PC-3 (cell line): ENCODE data around the gene ACP4. TPM values are rescaled to one million over a fixed set of nuclear protein-coding genes. Genes with fewer than 3 reads are reported as not detected.

ENCODE experiments used
- ATAC-seq: fragments of 200-7000 bp; cut with Tn5 transposase; 2 replicates; pipeline ENCODE4 v1.9.1; 2020; ENCODE audit warnings: mild to moderate bottlenecking, moderate library complexity
- BruUV-seq: library from RNA; stranded (reverse); fragments of 400-500 nt; replicated peaks from 2 replicates; lab custom pipeline; 2021; lab: Mats Ljungman, UMichigan
- CTCF ChIA-PET: fragments of 300-600 bp; sonication (Branson Sonifier 250); formaldehyde crosslinking; loops from one replicate; lab custom pipeline; 2022; ENCODE audit warnings: antibody characterized with exemption; lab: Charles Lee
- POLR2A ChIA-PET: fragments of 300-600 bp; sonication (Branson Sonifier 250); formaldehyde crosslinking; loops from one replicate; lab custom pipeline; 2022; ENCODE audit warnings: antibody characterized with exemption; ENCODE audit not compliant: unreplicated experiment; lab: Charles Lee
- DNase-seq: peaks from one replicate; pipeline ENCODE4 v3.0.0-alpha.2; 2015
- H2AFZ ChIP-seq: fragments of 300-600 bp; sonication (generic); 2 replicates; pipeline ENCODE4 v1.6.0; 2016; ENCODE audit warnings: antibody characterized with exemption, low read length
- H3F3A ChIP-seq: fragments of 300-600 bp; sonication (generic); one replicate; pipeline ENCODE4 v1.6.0; 2017; ENCODE audit warnings: antibody characterized with exemption, low read length, control low read depth, mild to moderate bottlenecking; ENCODE audit not compliant: unreplicated experiment
- H3K27ac ChIP-seq: fragments of 300-600 bp; sonication (generic); 2 replicates; pipeline ENCODE4 v1.5.1; 2016; ENCODE audit warnings: mild to moderate bottlenecking, low read length
- H3K27me3 ChIP-seq: fragments of 300-600 bp; sonication (generic); 2 replicates; pipeline ENCODE4 v1.6.1; 2016; ENCODE audit warnings: low read length, mixed read lengths
- H3K36me3 ChIP-seq: fragments of 300-600 bp; sonication (generic); 2 replicates; pipeline ENCODE4 v1.6.1; 2016; ENCODE audit warnings: low read depth, mixed run types, low read length, mixed read lengths
- H3K4me1 ChIP-seq: fragments of 300-600 bp; sonication (generic); 2 replicates; pipeline ENCODE4 v1.5.1; 2016; ENCODE audit warnings: low read length; ENCODE audit not compliant: insufficient read depth
- H3K4me2 ChIP-seq: fragments of 300-600 bp; sonication (generic); 2 replicates; pipeline ENCODE4 v1.6.0; 2016; ENCODE audit warnings: low read length
- H3K4me3 ChIP-seq: fragments of 300-600 bp; sonication (generic); 2 replicates; pipeline ENCODE4 v1.5.1; 2016; ENCODE audit warnings: mild to moderate bottlenecking, low read length, mixed read lengths
- H3K79me2 ChIP-seq: fragments of 300-600 bp; sonication (generic); 2 replicates; pipeline ENCODE4 v1.6.1; 2017; ENCODE audit warnings: low read length, mixed read lengths
- H3K9ac ChIP-seq: fragments of 300-600 bp; sonication (generic); 2 replicates; pipeline ENCODE4 v1.6.0; 2016; ENCODE audit warnings: mild to moderate bottlenecking, low read length
- H3K9me2 ChIP-seq: fragments of 300-600 bp; sonication (generic); replicated peaks from 2 replicates; pipeline ENCODE4 v1.6.1; 2016; ENCODE audit warnings: mixed run types, low read length, mixed read lengths
- H3K9me3 ChIP-seq: fragments of 300-600 bp; sonication (generic); 2 replicates; pipeline ENCODE4 v1.6.1; 2016; ENCODE audit warnings: low read length, mixed read lengths
- H4K20me1 ChIP-seq: fragments of 300-600 bp; sonication (generic); 2 replicates; pipeline ENCODE4 v1.6.1; 2016; ENCODE audit warnings: low read length, mixed read lengths
- EZH2 ChIP-seq: fragments of 300-600 bp; sonication (generic); IDR thresholded peaks from one replicate; pipeline ENCODE4 v1.6.1; 2017; ENCODE audit warnings: antibody characterized with exemption, mild to moderate bottlenecking, low read length; ENCODE audit not compliant: unreplicated experiment
- EZH2phosphoT487 ChIP-seq: fragments of 300-600 bp; sonication (generic); IDR thresholded peaks from 2 replicates; pipeline ENCODE4 v1.6.1; 2018; ENCODE audit warnings: mild to moderate bottlenecking, antibody characterized with exemption, low read length, borderline replicate concordance
- intact Hi-C: fragments of 100-400 bp; cut with micrococcal nuclease; formaldehyde crosslinking; loops from 2 replicates; pipeline ENCODE4 v1.9.0; 2023
- total RNA-seq: library from RNA; depleted of rRNA; stranded (reverse); fragments of >200 nt; gene quantifications from 2 replicates; pipeline ENCODE4 v1.2.3, GENCODE V29; 2014
- TF ChIP-seq, protein P1 (sequence below): fragments of 300-600 bp; sonication (generic); conservative IDR thresholded peaks from 2 replicates; pipeline ENCODE4 v1.5.1; 2017; ENCODE audit warnings: antibody characterized with exemption, low read depth, mild to moderate bottlenecking, low read length

ACP4 gene
- total RNA-seq, 1 experiment from 2014 or later, result not detected

DNA sequence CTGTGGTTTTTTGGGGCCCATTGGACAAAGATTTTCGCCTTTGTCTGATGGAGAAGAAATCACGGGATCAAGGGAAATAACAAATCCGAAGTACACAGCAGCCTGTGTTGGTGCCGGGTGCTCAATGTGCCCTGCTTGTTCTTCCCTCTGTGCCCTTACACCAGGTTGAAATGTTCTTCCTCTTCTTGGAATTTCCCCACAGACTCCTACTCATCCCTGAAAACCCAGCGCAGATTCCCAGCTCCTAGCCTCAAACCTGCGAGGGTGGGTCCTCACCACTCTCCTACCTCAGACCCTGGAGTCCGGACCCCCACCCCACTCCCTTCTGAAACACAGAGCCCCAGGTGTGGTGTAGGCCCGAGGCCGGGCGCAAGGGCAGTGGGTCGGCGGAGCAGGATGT, 4.9 kb upstream of the ACP4 start:
- Histone ChIP-seq H3K4me3 (no peak overlapping the region), H3K4me2 (no peak overlapping the region), H3K27me3 (peaks cover 20% of the 10 kb centered on the region), H3K79me2 (no peaks in the 10 kb centered on the region), H3K9ac (no peak overlapping the region), H4K20me1 (no peaks in the 10 kb centered on the region), H3K9me3 (no peaks in the 10 kb centered on the region), H3K9me2 (no peaks in the 10 kb centered on the region), H2AFZ (no peak overlapping the region), H3K4me1 (0 out of 2 replicates have a peak, but pooled peaks cover 3% of the 10 kb centered on the region), H3K36me3 (no peaks in the 10 kb centered on the region), H3K27ac (no peak overlapping the region), H3F3A (no peaks in the 10 kb centered on the region)
- intact Hi-C loops, result no loop called here
- ChIA-PET CTCF (no interaction called here), POLR2A (no interaction called here)
- TF ChIP-seq EZH2 (no peak), EZH2phosphoT487 (no peak)
- TF ChIP-seq, protein P1, sequence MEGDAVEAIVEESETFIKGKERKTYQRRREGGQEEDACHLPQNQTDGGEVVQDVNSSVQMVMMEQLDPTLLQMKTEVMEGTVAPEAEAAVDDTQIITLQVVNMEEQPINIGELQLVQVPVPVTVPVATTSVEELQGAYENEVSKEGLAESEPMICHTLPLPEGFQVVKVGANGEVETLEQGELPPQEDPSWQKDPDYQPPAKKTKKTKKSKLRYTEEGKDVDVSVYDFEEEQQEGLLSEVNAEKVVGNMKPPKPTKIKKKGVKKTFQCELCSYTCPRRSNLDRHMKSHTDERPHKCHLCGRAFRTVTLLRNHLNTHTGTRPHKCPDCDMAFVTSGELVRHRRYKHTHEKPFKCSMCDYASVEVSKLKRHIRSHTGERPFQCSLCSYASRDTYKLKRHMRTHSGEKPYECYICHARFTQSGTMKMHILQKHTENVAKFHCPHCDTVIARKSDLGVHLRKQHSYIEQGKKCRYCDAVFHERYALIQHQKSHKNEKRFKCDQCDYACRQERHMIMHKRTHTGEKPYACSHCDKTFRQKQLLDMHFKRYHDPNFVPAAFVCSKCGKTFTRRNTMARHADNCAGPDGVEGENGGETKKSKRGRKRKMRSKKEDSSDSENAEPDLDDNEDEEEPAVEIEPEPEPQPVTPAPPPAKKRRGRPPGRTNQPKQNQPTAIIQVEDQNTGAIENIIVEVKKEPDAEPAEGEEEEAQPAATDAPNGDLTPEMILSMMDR, result no peak
- no TSS peak for BruUV-seq
- no peak for DNase-seq
- ATAC-seq, result no peak

DNA sequence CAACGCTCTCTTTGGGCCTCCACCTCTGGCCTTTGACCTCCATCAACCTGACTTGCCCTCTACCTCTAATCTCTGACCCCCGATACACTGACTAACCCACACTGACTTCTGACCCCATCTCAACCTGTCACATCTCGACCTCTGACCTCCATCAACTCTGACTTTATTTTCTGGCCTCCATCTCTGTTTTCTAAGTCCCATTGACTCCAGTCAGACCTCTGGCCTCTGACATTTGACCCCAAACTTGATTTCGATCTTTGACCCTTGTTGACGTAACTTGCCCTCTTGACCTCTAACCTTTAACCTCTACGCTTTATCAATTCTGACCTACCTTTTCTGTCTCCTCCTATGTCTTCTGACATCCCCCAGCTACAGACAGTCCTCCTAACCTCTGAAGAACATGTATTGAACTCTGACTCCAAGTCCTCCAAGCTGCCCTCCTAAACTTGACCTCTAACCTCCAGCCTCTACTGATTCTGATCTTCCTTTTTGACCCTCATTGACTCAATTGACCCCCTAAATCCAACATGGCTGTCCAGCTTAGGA, 780 bp downstream of the ACP4 start:
- Histone ChIP-seq H3K36me3 (no peaks in the 10 kb centered on the region), H3K4me1 (no peaks in the 10 kb centered on the region), H3F3A (no peaks in the 10 kb centered on the region), H3K4me3 (no peak overlapping the region), H2AFZ (no peak overlapping the region), H3K79me2 (no peaks in the 10 kb centered on the region), H3K9me3 (no peaks in the 10 kb centered on the region), H3K27ac (no peak overlapping the region), H3K9me2 (no peaks in the 10 kb centered on the region), H3K4me2 (no peak overlapping the region), H3K27me3 (no peaks in the 10 kb centered on the region), H3K9ac (no peak overlapping the region), H4K20me1 (0 out of 2 replicates have a peak, but pooled peaks cover 6% of the 10 kb centered on the region)
- no TSS peak for BruUV-seq
- no peak for TF ChIP-seq EZH2
- TF ChIP-seq, protein P1, result no peak
- TF ChIP-seq EZH2phosphoT487, result no peak
- CTCF ChIA-PET, result no interaction called here
- POLR2A ChIA-PET, result no interaction called here
- DNase-seq (peak; percentile 30), ATAC-seq (no peak)
- intact Hi-C loops, result no loop called here

- peaks cover 13% of the 10 kb centered on the region for H4K20me1 ChIP-seq
- DNase-seq, result peak; percentile 23
- no peaks in the 10 kb centered on the region for H3K27me3 ChIP-seq
- no peak overlapping the region for H3K4me3 ChIP-seq
- BruUV-seq, result no TSS peak
- H3K27ac ChIP-seq, result no peak overlapping the region
- TF ChIP-seq, protein P1, result no peak
- no peak for TF ChIP-seq EZH2
- no peak for TF ChIP-seq EZH2phosphoT487
- no peak overlapping the region for H3K4me2 ChIP-seq
- H3K9me3 ChIP-seq, result no peaks in the 10 kb centered on the region
- POLR2A ChIA-PET, result no interaction called here
- no peaks in the 10 kb centered on the region for H3K4me1 ChIP-seq
- H3K79me2 ChIP-seq, result no peaks in the 10 kb centered on the region
- no peak overlapping the region for H2AFZ ChIP-seq
- 0 out of 2 replicates have a peak, but pooled peaks have one; percentile 2 for ATAC-seq
- intact Hi-C loops, result no loop called here
- CTCF ChIA-PET, result no interaction called here
- peaks cover 1% of the 10 kb centered on the region; the same call in 1 of the 2 replicates for H3K36me3 ChIP-seq
- no peak overlapping the region for H3K9ac ChIP-seq
- no peaks in the 10 kb centered on the region for H3F3A ChIP-seq
- no peaks in the 10 kb centered on the region for H3K9me2 ChIP-seq
These were observed 1.5 kb downstream of the ACP4 start for GRCh38 chr19:50791594-50792271.
